Fibroblast of lung (primary cell): Measurements from ENCODE around the gene OR2B2. TPM values are rescaled to one million over a fixed set of nuclear protein-coding genes. Genes with fewer than 3 reads are reported as not detected.

ENCODE experiments used
- DNase-seq, 2 donors: peaks; one replicate each; pipeline versions ENCODE4 v3.0.0 to v3.0.0-alpha.2; 2010; ENCODE audit warnings: low read depth in 2 of 2
- H2AFZ ChIP-seq: 2 replicates; pipeline ENCODE4 v1.5.1; 2012; ENCODE audit warnings: low read length, control low read depth, inconsistent platforms
- H3K27ac ChIP-seq: 2 replicates; pipeline ENCODE4 v1.5.1; 2011; ENCODE audit warnings: low read length, control low read depth; ENCODE audit not compliant: insufficient read depth
- H3K27me3 ChIP-seq: 2 replicates; pipeline ENCODE4 v1.5.1; 2011; ENCODE audit warnings: mild to moderate bottlenecking, low read length; ENCODE audit not compliant: control insufficient read depth, insufficient read depth
- H3K36me3 ChIP-seq: 2 replicates; pipeline ENCODE4 v1.5.1; 2011; ENCODE audit warnings: low read length; ENCODE audit not compliant: control insufficient read depth, insufficient read depth
- H3K4me1 ChIP-seq: 2 replicates; pipeline ENCODE4 v1.5.1; 2011; ENCODE audit warnings: low read length; ENCODE audit not compliant: control insufficient read depth, insufficient read depth; ENCODE audit errors: extremely low read depth
- H3K4me2 ChIP-seq: 2 replicates; pipeline ENCODE4 v1.5.1; 2011; ENCODE audit warnings: low read length, control low read depth; ENCODE audit not compliant: insufficient read depth; ENCODE audit errors: extremely low read depth
- H3K4me3 ChIP-seq, 4 experiments: fragments of 200-600 bp in 1 of 4; sonication (generic) in 1 of 4; replicated peaks in 1 of 4; 2 replicates each; pipeline ENCODE4 v1.5.1; 2011 to 2016; ENCODE audit warnings: low read length in 4 of 4, low read depth in 3 of 4, mild to moderate bottlenecking in 3 of 4, control low read depth in 2 of 4, inconsistent platforms in 1 of 4, mixed read lengths in 1 of 4; ENCODE audit not compliant: insufficient read depth in 1 of 4; ENCODE audit errors: control extremely low read depth in 1 of 4
- H3K79me2 ChIP-seq: 2 replicates; pipeline ENCODE4 v1.5.1; 2012; ENCODE audit warnings: mild to moderate bottlenecking, low read length, inconsistent platforms; ENCODE audit not compliant: control insufficient read depth, insufficient read depth
- H3K9ac ChIP-seq: 2 replicates; pipeline ENCODE4 v1.5.1; 2011; ENCODE audit warnings: mild to moderate bottlenecking, low read length, control low read depth; ENCODE audit not compliant: insufficient read depth
- H3K9me3 ChIP-seq: 2 replicates; pipeline ENCODE4 v1.5.1; 2012; ENCODE audit warnings: low read depth, low read length; ENCODE audit not compliant: control insufficient read depth, insufficient read depth
- H4K20me1 ChIP-seq: 2 replicates; pipeline ENCODE4 v1.5.1; 2011; ENCODE audit warnings: low read length; ENCODE audit not compliant: control insufficient read depth, insufficient read depth; ENCODE audit errors: extremely low read depth
- EZH2 ChIP-seq: IDR thresholded peaks from 2 replicates; pipeline ENCODE4 v1.5.1; 2012; ENCODE audit warnings: low read length, control low read depth, mild to moderate bottlenecking; ENCODE audit errors: missing control alignments
- polyA plus RNA-seq, 2 donors: library from polyadenylated mRNA; depleted of rRNA in 1 of 2; stranded (reverse) in 1 of 2; unstranded in 1 of 2; fragments of >200 nt; gene quantifications; 2 replicates each; pipeline ENCODE4 v1.2.1, GENCODE V29; 2011 to 2012; ENCODE audit warnings: missing spikeins in 1 of 2
- total RNA-seq: library from RNA; depleted of rRNA; stranded (reverse); fragments of >200 nt; gene quantifications from 2 replicates; pipeline ENCODE4 v1.2.1, GENCODE V29; 2014
- TF ChIP-seq, protein P1 (sequence below), 2 donors: IDR thresholded peaks in 1 of 2; conservative IDR thresholded peaks in 1 of 2; 1 replicate in 1 of 2; 2 replicates in 1 of 2; pipeline ENCODE4 v1.5.1; 2011 to 2012; ENCODE audit warnings: low read length in 2 of 2, control low read depth in 1 of 2, inconsistent platforms in 1 of 2, low read depth in 1 of 2, mild to moderate bottlenecking in 1 of 2

Gene OR2B2
- total and polyA plus RNA-seq, 2 donors (not counting 1 experiment from before 2014, with no cell fraction given): not detected

GRCh38 chr6:27893059-27893835, 18.9 kb downstream of the OR2B2 start:
- Histone ChIP-seq H3K4me2 (peak overlapping the region; percentile 64), H3K9ac (peak overlapping the region; percentile 72), H3K36me3 (no peaks in the 10 kb centered on the region), H3K79me2 (no peaks in the 10 kb centered on the region), H4K20me1 (no peaks in the 10 kb centered on the region), H3K27ac (peak overlapping the region; percentile 89), H3K9me3 (no peaks in the 10 kb centered on the region), H2AFZ (peak overlapping the region; percentile 68), H3K27me3 (no peaks in the 10 kb centered on the region), H3K4me1 (peaks cover 3% of the 10 kb centered on the region), H3K4me3 (peak overlapping the region; percentile 61 to 98 (median 82))
- TF ChIP-seq EZH2: no peak
- TF ChIP-seq, protein P1, sequence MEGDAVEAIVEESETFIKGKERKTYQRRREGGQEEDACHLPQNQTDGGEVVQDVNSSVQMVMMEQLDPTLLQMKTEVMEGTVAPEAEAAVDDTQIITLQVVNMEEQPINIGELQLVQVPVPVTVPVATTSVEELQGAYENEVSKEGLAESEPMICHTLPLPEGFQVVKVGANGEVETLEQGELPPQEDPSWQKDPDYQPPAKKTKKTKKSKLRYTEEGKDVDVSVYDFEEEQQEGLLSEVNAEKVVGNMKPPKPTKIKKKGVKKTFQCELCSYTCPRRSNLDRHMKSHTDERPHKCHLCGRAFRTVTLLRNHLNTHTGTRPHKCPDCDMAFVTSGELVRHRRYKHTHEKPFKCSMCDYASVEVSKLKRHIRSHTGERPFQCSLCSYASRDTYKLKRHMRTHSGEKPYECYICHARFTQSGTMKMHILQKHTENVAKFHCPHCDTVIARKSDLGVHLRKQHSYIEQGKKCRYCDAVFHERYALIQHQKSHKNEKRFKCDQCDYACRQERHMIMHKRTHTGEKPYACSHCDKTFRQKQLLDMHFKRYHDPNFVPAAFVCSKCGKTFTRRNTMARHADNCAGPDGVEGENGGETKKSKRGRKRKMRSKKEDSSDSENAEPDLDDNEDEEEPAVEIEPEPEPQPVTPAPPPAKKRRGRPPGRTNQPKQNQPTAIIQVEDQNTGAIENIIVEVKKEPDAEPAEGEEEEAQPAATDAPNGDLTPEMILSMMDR (conservative IDR thresholded peaks at IDR 0.05 in 1 of 2, IDR thresholded peaks at IDR 0.05 in 1 of 2; ENCODE audit: low read depth in 1 of 2, low read length in 2 of 2): no peak
- peak; percentile 99 for DNase-seq

DNA sequence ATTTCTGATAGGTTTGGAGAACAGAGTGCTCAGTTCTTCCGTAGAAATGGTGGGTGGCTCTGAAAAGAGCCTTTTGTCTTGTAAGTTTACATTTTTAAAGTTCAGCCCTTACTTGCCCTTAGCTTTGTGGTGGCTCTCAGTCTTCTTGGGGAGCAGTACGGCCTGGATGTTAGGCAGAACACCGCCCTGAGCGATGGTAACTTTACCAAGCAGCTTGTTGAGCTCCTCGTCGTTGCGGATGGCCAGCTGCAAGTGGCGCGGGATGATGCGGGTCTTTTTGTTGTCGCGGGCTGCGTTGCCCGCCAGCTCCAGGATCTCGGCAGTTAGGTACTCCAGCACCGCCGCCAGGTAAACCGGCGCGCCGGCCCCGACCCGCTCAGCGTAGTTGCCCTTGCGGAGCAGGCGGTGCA, 19.5 kb downstream of the OR2B2 start:
- no peaks in the 10 kb centered on the region for H4K20me1 ChIP-seq
- H3K4me2 ChIP-seq: peak overlapping the region; percentile 64
- peak overlapping the region; percentile 68 for H3K9ac ChIP-seq
- H3K27ac ChIP-seq: peak overlapping the region; percentile 89
- H2AFZ ChIP-seq: peak overlapping the region; percentile 38
- no peak for TF ChIP-seq EZH2
- TF ChIP-seq, protein P1 (conservative IDR thresholded peaks at IDR 0.05 in 1 of 2, IDR thresholded peaks at IDR 0.05 in 1 of 2; ENCODE audit: low read depth in 1 of 2, low read length in 2 of 2): no peak
- H3K9me3 ChIP-seq: no peaks in the 10 kb centered on the region
- peak; percentile 36 for DNase-seq
- H3K4me1 ChIP-seq: peaks cover 3% of the 10 kb centered on the region
- H3K4me3 ChIP-seq: peak overlapping the region; percentile 42 to 98 (median 79)
- no peaks in the 10 kb centered on the region for H3K27me3 ChIP-seq
- no peaks in the 10 kb centered on the region for H3K36me3 ChIP-seq
- H3K79me2 ChIP-seq: no peaks in the 10 kb centered on the region

GRCh38 chr6:27891320-27891875, 20.8 kb downstream of the OR2B2 start:
- DNase-seq: no peak
- TF ChIP-seq, protein P1 (conservative IDR thresholded peaks at IDR 0.05 in 1 of 2, IDR thresholded peaks at IDR 0.05 in 1 of 2; ENCODE audit: low read depth in 1 of 2, low read length in 2 of 2): no peak
- no peak for TF ChIP-seq EZH2
- Histone ChIP-seq H3K36me3 (no peaks in the 10 kb centered on the region), H3K79me2 (no peaks in the 10 kb centered on the region), H3K4me1 (peaks cover 3% of the 10 kb centered on the region), H4K20me1 (no peaks in the 10 kb centered on the region), H3K27me3 (no peaks in the 10 kb centered on the region), H3K9me3 (no peaks in the 10 kb centered on the region), H3K9ac (no peak overlapping the region), H3K4me2 (peak overlapping the region; percentile 64), H3K4me3 (peak overlapping the region in 2 of 4 experiments; percentile 60 to 98), H2AFZ (no peak overlapping the region), H3K27ac (peak overlapping the region; percentile 24)
